GM18505 (cell line): ENCODE measurements around the gene TMEM45B.
"Not testable (repeated sequence)": the region's sequence is repeated elsewhere in the genome, so short reads cannot be mapped to it uniquely, and the experiment has no call there.

Source experiments
- ATAC-seq: cut with Tn5 transposase; IDR thresholded peaks from one replicate; pipeline ENCODE4 v1.9.1; 2021; ENCODE audit not compliant: unreplicated experiment
- POLR2A ChIP-seq: IDR thresholded peaks from 4 replicates; pipeline ENCODE4 v1.6.1; 2011; ENCODE audit warnings: borderline replicate concordance; ENCODE audit not compliant: insufficient read depth, insufficient read length; ENCODE audit errors: extremely low read depth

TMEM45B gene

DNA sequence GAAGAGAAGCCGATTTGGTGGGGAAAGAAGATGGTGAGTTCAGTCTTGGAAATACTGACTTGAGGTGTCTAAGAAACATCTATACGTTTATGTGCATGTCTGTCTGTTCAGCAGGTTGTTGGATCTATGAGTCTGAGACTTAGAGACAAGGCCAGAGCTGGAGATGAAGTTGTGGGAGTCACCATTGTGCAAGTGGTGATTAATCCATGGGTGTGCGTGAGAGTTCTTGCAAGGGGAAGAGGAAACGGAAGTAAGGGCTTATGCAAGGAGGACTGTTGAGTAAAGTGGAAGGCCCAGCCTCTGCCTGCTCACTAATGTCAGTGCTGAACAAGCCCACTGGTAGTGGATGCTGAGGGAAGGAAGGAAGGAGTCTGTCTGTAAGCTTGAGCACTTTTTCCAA lies 9.7 kb downstream of the TMEM45B start:
- no peak for ATAC-seq
- TF ChIP-seq POLR2A: no peak

- ATAC-seq: no peak
- TF ChIP-seq POLR2A: no peak
These were observed 12.7 kb downstream of the TMEM45B start for GRCh38 chr11:129828301-129828836.

GRCh38 chr11:129829497-129829896 lies 13.8 kb downstream of the TMEM45B start:
- not testable (repeated sequence) for ATAC-seq

GRCh38 chr11:129831227-129831626 lies 15.6 kb downstream of the TMEM45B start:
- not testable (repeated sequence) for ATAC-seq

DNA sequence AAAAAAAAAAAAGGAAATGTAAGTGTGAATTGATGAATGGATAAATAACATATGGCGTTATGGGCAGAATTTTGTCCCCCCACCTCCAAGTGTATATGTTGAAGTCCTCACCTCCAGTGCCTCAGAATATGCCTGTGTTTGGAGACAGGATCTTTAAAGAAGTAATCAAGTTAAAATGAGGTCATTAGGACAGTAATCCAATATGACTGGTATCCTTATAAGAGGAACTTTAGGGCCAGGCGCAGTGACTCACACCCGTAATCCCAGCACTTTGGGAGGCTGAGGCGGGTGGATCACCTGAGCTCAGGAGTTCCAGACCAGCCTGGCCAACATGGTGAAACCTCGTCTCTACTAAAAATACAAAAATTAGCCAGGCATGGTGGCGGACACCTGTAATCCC lies 17.6 kb downstream of the TMEM45B start:
- not testable (repeated sequence) for ATAC-seq

DNA sequence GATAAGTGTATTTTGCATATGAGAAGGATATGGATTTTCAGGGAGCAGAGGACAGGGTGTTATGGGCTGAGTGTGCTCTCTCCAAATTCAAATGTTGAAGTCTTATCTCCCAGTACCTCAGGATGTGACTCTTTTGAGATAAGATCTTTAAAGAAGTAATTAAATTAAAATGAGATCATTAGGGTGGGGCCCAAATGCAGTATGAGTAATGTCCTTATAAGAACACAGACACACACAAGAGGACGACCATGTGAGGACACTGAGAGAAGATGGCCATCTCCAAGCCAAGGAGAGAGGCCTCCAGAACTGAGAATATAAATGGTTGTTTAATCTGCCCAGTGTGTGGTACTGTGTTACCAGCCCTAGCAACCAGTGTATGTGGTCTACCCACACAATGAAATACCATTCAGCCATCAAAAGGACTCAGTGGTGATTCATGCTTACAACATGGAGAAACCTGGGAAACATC lies 20.8 kb downstream of the TMEM45B start:
- ATAC-seq: not testable (repeated sequence)

- no peak for ATAC-seq
- no peak for TF ChIP-seq POLR2A
These were observed 21.3 kb downstream of the TMEM45B start for GRCh38 chr11:129836979-129837378.

DNA sequence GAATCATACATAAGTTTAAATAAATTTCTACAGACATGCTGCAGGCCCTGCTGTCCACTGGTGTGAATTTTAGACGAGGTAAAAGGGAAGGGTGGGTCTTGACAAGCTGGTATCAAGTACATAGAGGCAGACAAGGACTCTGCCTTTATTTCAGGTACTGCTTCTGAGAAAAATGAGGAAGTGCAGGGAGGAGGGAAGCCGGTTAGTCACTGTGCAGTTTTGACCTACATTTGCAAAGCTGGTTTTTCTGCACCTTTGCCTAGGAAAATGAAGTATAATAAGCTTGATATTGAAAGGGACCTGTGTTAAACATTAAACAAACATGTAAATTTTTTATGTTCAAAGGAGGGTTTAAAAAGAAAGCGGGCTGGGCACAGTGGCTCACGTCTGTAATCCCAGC lies 24.6 kb downstream of the TMEM45B start:
- TF ChIP-seq POLR2A: no peak
- ATAC-seq: no peak

- no peak for ATAC-seq
- no peak for TF ChIP-seq POLR2A
These were observed 26.5 kb downstream of the TMEM45B start for GRCh38 chr11:129842138-129842537.

GRCh38 chr11:129846508-129847335 lies 31.1 kb downstream of the TMEM45B start:
- no peak for TF ChIP-seq POLR2A
- ATAC-seq: no peak

GRCh38 chr11:129847361-129847760 lies 31.7 kb downstream of the TMEM45B start:
- not testable (repeated sequence) for ATAC-seq

DNA sequence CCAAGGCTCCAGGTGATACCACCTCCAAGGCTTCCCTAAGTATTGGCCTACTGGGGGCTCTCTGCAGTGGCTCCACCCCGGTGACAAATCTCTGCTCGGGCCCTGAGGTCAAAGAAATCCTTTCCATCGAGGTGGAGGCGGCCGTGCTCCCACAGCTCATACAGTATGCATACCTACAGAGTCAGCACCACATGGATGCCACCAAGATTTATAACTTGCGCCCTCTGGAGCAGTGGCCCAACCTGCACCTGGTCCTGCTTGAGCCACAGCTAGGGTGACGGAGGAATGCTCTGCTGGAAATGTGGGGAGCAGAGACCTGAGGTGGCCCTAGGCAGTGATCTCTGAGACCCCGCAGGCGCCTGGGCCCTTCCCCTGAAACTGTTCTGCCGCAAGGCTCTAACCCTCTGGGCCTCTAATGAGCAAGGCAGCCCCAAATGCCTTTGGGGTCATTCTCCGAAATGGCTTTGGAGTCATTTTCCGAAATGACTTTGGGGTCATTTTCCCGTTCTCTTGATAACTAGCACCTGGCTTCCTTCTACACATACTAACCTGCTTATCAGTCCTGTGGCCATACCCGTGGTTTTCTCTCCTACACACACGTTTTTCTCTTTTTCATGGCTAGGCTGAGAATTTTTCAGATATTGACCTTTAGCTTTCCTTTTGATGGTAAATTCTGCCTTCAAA lies 33.9 kb downstream of the TMEM45B start:
- ATAC-seq: no peak
- TF ChIP-seq POLR2A: no peak

DNA sequence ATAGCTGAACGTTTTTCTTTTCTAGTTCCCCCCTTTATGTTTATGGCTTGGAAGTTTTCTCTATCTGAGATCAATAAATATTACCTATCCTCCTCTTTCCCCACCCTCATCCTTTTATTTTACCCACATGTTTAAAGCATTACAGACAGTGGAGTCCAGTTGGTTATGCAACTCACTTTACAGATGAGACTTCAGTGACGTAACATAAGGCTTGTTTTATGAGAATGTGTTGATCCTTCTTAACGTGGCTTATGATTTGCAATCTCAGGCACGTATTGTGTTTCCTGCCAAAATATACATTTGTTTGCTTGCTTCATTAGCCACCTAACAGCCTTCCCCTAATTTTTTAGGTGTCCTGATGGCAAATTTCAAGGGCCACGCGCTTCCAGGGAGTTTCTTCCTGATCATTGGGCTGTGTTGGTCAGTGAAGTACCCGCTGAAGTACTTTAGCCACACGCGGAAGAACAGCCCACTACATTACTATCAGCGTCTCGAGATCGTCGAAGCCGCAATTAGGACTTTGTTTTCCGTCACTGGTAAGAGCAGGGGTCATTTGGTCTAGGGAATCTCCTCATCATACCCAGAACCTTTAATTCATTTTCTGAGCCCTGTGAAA lies 36.6 kb downstream of the TMEM45B start:
- no peak for TF ChIP-seq POLR2A
- ATAC-seq: no peak
